ENCODE measurements around the gene SIRT2.
"Not testable (repeated sequence)": the region's sequence is repeated elsewhere in the genome, so short reads cannot be mapped to it uniquely, and the experiment has no call there.

Gene SIRT2

GRCh38 chr19:38888876-38889275, 10.5 kb downstream of the SIRT2 start:
- Mint-ChIP-seq H3K4me3 (no peak overlapping the region), H3K4me1 (peaks cover 4% of the 10 kb centered on the region), H3K27me3 (no peaks in the 10 kb centered on the region), H3K9me3 (no peaks in the 10 kb centered on the region), H3K27ac (no peak overlapping the region), H3K36me3 (peaks cover 4% of the 10 kb centered on the region)

- not testable (repeated sequence) for H3K4me3 Mint-ChIP-seq, H3K9me3 Mint-ChIP-seq, H3K4me1 Mint-ChIP-seq, H3K27ac Mint-ChIP-seq, H3K36me3 Mint-ChIP-seq, H3K27me3 Mint-ChIP-seq
Measured at GRCh38 chr19:38884691-38885090, 14.7 kb downstream of the SIRT2 start.

- no peak overlapping the region for H3K27ac Mint-ChIP-seq
Measured at GRCh38 chr19:38883286-38883685, 16.1 kb downstream of the SIRT2 start.

GRCh38 chr19:38880882-38881609, 18.4 kb downstream of the SIRT2 start:
- no peaks in the 10 kb centered on the region for H3K9me3 Mint-ChIP-seq
- no peaks in the 10 kb centered on the region for H3K27me3 Mint-ChIP-seq
- peaks cover 21% of the 10 kb centered on the region for H3K4me1 Mint-ChIP-seq
- H3K27ac Mint-ChIP-seq = peak overlapping the region; percentile 8
- H3K4me3 Mint-ChIP-seq = no peak overlapping the region
- peaks cover 4% of the 10 kb centered on the region for H3K36me3 Mint-ChIP-seq

More at GRCh38 chr19:38883286-38883685, 16.1 kb downstream of the SIRT2 start:
- Mint-ChIP-seq H3K27me3 (no peaks in the 10 kb centered on the region), H3K36me3 (peaks cover 4% of the 10 kb centered on the region), H3K4me1 (peaks cover 13% of the 10 kb centered on the region), H3K9me3 (no peaks in the 10 kb centered on the region), H3K4me3 (no peak overlapping the region)

- Mint-ChIP-seq H3K36me3 (peaks cover 4% of the 10 kb centered on the region), H3K4me3 (peak overlapping the region; percentile 15), H3K9me3 (no peaks in the 10 kb centered on the region), H3K27ac (peak overlapping the region; percentile 69), H3K4me1 (peaks cover 21% of the 10 kb centered on the region), H3K27me3 (no peaks in the 10 kb centered on the region)
Measured at GRCh38 chr19:38880076-38880881, 19.1 kb downstream of the SIRT2 start.

GRCh38 chr19:38879400-38879751, 20.0 kb downstream of the SIRT2 start:
- peaks cover 21% of the 10 kb centered on the region for H3K4me1 Mint-ChIP-seq
- H3K27me3 Mint-ChIP-seq = no peaks in the 10 kb centered on the region
- peak overlapping the region; percentile 86 for H3K27ac Mint-ChIP-seq
- no peak overlapping the region for H3K4me3 Mint-ChIP-seq
- peaks cover 4% of the 10 kb centered on the region for H3K36me3 Mint-ChIP-seq
- H3K9me3 Mint-ChIP-seq = no peaks in the 10 kb centered on the region

GRCh38 chr19:38878575-38879399, 20.6 kb downstream of the SIRT2 start:
- Mint-ChIP-seq H3K4me1 (peaks cover 21% of the 10 kb centered on the region), H3K36me3 (peaks cover 4% of the 10 kb centered on the region), H3K9me3 (no peaks in the 10 kb centered on the region), H3K4me3 (peak overlapping the region; percentile 90), H3K27ac (peak overlapping the region; percentile 86), H3K27me3 (no peaks in the 10 kb centered on the region)

- H3K36me3 Mint-ChIP-seq = peaks cover 3% of the 10 kb centered on the region
- H3K4me1 Mint-ChIP-seq = peaks cover 25% of the 10 kb centered on the region
- no peaks in the 10 kb centered on the region for H3K27me3 Mint-ChIP-seq
- peak within 1 kb of the TSS; percentile 90 for H3K4me3 Mint-ChIP-seq
- H3K9me3 Mint-ChIP-seq = no peaks in the 10 kb centered on the region
- H3K27ac Mint-ChIP-seq = peak within 1 kb of the TSS; percentile 86
Measured at GRCh38 chr19:38877781-38878574, 21.4 kb downstream of the SIRT2 start, which contains the start of gene RINL. Gene RINL (minus strand): TSS chr19:38878275. CDS start chr19:38876742, 1,533 bp downstream.

GRCh38 chr19:38875656-38876395, 23.6 kb downstream of the SIRT2 start:
- H3K27me3 Mint-ChIP-seq = no peaks in the 10 kb centered on the region
- peak overlapping the region; percentile 49 for H3K4me3 Mint-ChIP-seq

GRCh38 chr19:38873400-38873799, 26.0 kb downstream of the SIRT2 start:
- H3K27me3 Mint-ChIP-seq, H3K9me3 Mint-ChIP-seq, H3K4me3 Mint-ChIP-seq, H3K36me3 Mint-ChIP-seq: not testable (repeated sequence)
- Mint-ChIP-seq H3K4me1 (peaks cover 45% of the 10 kb centered on the region), H3K27ac (peak overlapping the region; percentile 76)

More at GRCh38 chr19:38875656-38876395, 23.6 kb downstream of the SIRT2 start:
- H3K4me1 Mint-ChIP-seq = peaks cover 30% of the 10 kb centered on the region
- H3K27ac Mint-ChIP-seq = no peak overlapping the region
- H3K36me3 Mint-ChIP-seq = peaks cover 3% of the 10 kb centered on the region
- H3K9me3 Mint-ChIP-seq = no peaks in the 10 kb centered on the region

- Mint-ChIP-seq H3K9me3 (no peaks in the 10 kb centered on the region), H3K27ac (peak overlapping the region; percentile 77), H3K27me3 (no peaks in the 10 kb centered on the region), H3K36me3 (peaks cover 5% of the 10 kb centered on the region), H3K4me1 (peaks cover 38% of the 10 kb centered on the region), H3K4me3 (peak overlapping the region; percentile 92)
Measured at GRCh38 chr19:38870612-38871011, 28.8 kb downstream of the SIRT2 start.

GRCh38 chr19:38869836-38870607, 29.4 kb downstream of the SIRT2 start:
- Mint-ChIP-seq H3K9me3 (no peaks in the 10 kb centered on the region), H3K4me1 (peaks cover 42% of the 10 kb centered on the region), H3K27ac (peak overlapping the region; percentile 93), H3K36me3 (peaks cover 5% of the 10 kb centered on the region), H3K4me3 (peak overlapping the region; percentile 92), H3K27me3 (no peaks in the 10 kb centered on the region)

- Mint-ChIP-seq H3K27ac (peak overlapping the region; percentile 93), H3K9me3 (no peaks in the 10 kb centered on the region), H3K4me3 (peak overlapping the region; percentile 92), H3K4me1 (peaks cover 49% of the 10 kb centered on the region), H3K27me3 (no peaks in the 10 kb centered on the region), H3K36me3 (peaks cover 5% of the 10 kb centered on the region)
Measured at GRCh38 chr19:38869160-38869835, 30.1 kb downstream of the SIRT2 start.

Measured in activated naive CD4-positive, alpha-beta T cell treated with anti-CD3 and anti-CD28 coated beads, Interleukin-2, amount 50 U/mL, for 24 hours (primary cell).